Right lobe of liver (tissue), 6 donors: ENCODE data around the gene PHF20. TPM values are rescaled to one million over a fixed set of nuclear protein-coding genes. Genes with fewer than 3 reads are reported as not detected.
"Not testable (repeated sequence)": the region's sequence is repeated elsewhere in the genome, so short reads cannot be mapped to it uniquely, and the experiment has no call there.

Source experiments
- ATAC-seq, 4 donors: fragments of 200-7000 bp; cut with Tn5 transposase; one replicate each; pipeline ENCODE4 v1.9.1; 2020; ENCODE audit warnings: mild to moderate bottlenecking in 4 of 4, moderate library complexity in 4 of 4
- DNase-seq, 3 donors: peaks; one replicate each; pipeline ENCODE4 v3.0.0-alpha.2; 2020
- H3K27ac ChIP-seq, 3 donors: fragments of 200-600 bp; one replicate each; pipeline ENCODE4 v1.8.0; 2022
- H3K27me3 ChIP-seq, 2 donors: fragments of 200-600 bp; one replicate each; pipeline ENCODE4 v1.8.0; 2022
- H3K36me3 ChIP-seq, 4 donors: fragments of 200-600 bp; sonication (generic) in 1 of 4; one replicate each; pipeline versions ENCODE4 v1.5.1 to v1.8.0; 2017 to 2022; ENCODE audit warnings: control low read depth in 1 of 4
- H3K4me1 ChIP-seq, 4 donors: fragments of 200-600 bp; sonication (generic) in 1 of 4; one replicate each; pipeline versions ENCODE4 v1.5.1 to v1.8.0; 2017 to 2022; ENCODE audit warnings: control low read depth in 1 of 4
- H3K4me3 ChIP-seq, 3 donors: fragments of 200-600 bp; one replicate each; pipeline ENCODE4 v1.8.0; 2022
- H3K9me3 ChIP-seq, 4 donors: fragments of 200-600 bp; sonication (generic) in 1 of 4; one replicate each; pipeline versions ENCODE4 v1.5.1 to v1.8.0; 2017 to 2022; ENCODE audit warnings: control low read depth in 1 of 4
- POLR2A ChIP-seq: fragments of 450-650 bp; IDR thresholded peaks from one replicate; pipeline ENCODE4 v1.6.1; 2017; ENCODE audit warnings: antibody characterized with exemption, mild to moderate bottlenecking
- WGBS: methylation state at CpG from one replicate; pipeline ENCODE4 v1.1.6; 2018; ENCODE audit warnings: low coverage, low lambda C conversion rate; ENCODE audit not compliant: insufficient coverage; ENCODE audit errors: missing lambda C conversion rate; 5-methylcytosine and 5-hydroxymethylcytosine counted together
- intact Hi-C, 2 donors: fragments of 100-400 bp; cut with DNase I; formaldehyde crosslinking; loops; one replicate each; pipeline versions ENCODE4 v1.11.2 to v1.14.1; 2022
- total RNA-seq, 6 experiments: library from RNA; depleted of rRNA in 2 of 6; stranded (reverse); fragments of >200 nt in 2 of 6; fragmentation: NEBNext Ultra II Directional in 3 of 6; extraction: Animal tissue kit (Norgen Biotek cat#: 25700) in 3 of 6; gene quantifications; one replicate each; pipeline versions ENCODE4 v1.1.0 to v1.2.4, GENCODE V29; 2016 to 2023
- TF ChIP-seq, protein P1 (sequence below), 4 donors: fragments of 200-600 bp in 3 of 4; fragments of 450-650 bp in 1 of 4; IDR thresholded peaks; one replicate each; pipeline versions ENCODE4 v1.5.1 to v1.8.0; 2016 to 2022; ENCODE audit warnings: antibody characterized with exemption in 4 of 4, mild to moderate bottlenecking in 2 of 4
- donor health status: DM: no; HTN: yes; CAD: no.
- donor health status: DM: no; HTN: no; CAD: no.
- donor health status: DM: no; HTN: no; CAD: no.
- donor health status: DM: no; HTN: yes; CAD: no.
- donor health status: DM: no; HTN: yes; CAD: no.

PHF20 gene
- total RNA-seq, 6 experiments from 2014 or later = 9.3 to 16.7 (median 14.5) TPM

DNA sequence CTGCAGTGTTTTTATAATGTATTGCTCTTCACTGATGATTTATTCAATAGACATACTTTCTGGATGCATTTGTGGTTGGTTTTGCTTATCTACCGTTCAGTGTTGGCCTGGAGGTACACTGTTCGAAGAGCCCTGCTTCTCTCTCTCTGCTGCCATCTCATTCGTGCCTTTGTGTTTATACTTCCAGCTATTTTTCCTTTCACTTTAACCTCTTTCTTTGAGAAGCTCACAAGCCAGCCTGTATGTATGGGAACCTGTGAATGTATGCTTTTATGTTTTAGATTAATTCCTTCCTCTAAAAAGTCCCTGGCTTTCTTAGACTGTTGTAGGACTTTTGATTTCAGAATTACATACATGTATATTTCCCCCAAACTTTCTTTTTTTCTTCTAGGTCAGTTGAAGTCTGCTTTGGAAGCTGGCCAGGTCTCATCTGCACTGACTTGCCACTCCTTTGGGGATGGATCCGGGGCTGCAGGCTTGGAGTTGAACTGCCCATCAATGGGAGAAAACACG lies 99.5 kb downstream of the PHF20 start:
- Histone ChIP-seq H3K4me1 (no peaks in the 10 kb centered on the region), H3K9me3 (no peaks in the 10 kb centered on the region), H3K27ac (no peak overlapping the region), H3K4me3 (no peak overlapping the region), H3K36me3 (no peaks in the 10 kb centered on the region), H3K27me3 (no peaks in the 10 kb centered on the region)
- intact Hi-C loops = no loop called here
- DNase-seq = no peak
- WGBS = 45% methylated on average over 5 of the region's 5 CpGs
- TF ChIP-seq POLR2A = no peak
- ATAC-seq = peak; percentile 46 to 72 (median 63)

DNA sequence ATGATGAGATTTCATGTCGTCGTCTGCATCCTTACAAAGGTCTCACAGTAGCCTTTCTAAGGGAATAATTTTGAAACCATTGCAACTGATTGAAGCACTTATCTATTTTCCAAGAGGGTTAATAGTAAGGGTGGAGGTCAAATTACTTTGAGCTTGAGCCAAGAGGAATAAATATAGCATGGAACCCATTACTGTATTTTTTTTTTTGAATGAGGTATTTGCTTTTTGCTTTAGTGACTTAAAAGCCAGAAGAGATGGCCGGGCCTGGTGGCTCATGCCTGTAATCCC lies 104.2 kb downstream of the PHF20 start:
- intact Hi-C loops = no loop called here
- Histone ChIP-seq H3K36me3 (no peaks in the 10 kb centered on the region), H3K27me3 (no peaks in the 10 kb centered on the region), H3K4me1 (no peaks in the 10 kb centered on the region), H3K27ac (no peak overlapping the region), H3K4me3 (no peak overlapping the region), H3K9me3 (no peaks in the 10 kb centered on the region)
- WGBS = 88% methylated on average over 3 of the region's 3 CpGs
- TF ChIP-seq, protein P1, sequence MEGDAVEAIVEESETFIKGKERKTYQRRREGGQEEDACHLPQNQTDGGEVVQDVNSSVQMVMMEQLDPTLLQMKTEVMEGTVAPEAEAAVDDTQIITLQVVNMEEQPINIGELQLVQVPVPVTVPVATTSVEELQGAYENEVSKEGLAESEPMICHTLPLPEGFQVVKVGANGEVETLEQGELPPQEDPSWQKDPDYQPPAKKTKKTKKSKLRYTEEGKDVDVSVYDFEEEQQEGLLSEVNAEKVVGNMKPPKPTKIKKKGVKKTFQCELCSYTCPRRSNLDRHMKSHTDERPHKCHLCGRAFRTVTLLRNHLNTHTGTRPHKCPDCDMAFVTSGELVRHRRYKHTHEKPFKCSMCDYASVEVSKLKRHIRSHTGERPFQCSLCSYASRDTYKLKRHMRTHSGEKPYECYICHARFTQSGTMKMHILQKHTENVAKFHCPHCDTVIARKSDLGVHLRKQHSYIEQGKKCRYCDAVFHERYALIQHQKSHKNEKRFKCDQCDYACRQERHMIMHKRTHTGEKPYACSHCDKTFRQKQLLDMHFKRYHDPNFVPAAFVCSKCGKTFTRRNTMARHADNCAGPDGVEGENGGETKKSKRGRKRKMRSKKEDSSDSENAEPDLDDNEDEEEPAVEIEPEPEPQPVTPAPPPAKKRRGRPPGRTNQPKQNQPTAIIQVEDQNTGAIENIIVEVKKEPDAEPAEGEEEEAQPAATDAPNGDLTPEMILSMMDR (IDR thresholded peaks at IDR 0.05) = no peak
- no peak for TF ChIP-seq POLR2A
- DNase-seq (no peak), ATAC-seq (no peak)

DNA sequence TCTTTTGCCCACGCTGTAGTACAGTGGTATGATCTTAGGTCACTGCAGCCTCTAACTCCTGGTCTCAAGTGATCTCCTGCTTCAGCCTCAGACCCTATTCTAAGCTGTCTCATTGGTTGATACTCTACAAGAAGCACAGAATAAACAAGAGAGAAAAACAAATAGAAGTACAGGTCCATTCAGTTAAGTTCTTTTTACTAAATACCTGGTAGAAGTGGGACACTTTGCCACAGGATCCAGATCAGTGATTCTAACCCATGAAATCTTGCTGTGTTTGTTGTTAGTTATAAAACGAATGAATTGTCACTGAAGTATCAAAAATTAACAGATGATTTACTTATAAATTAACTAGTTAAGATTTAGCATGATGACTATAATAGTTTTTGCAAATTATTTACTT lies 105.8 kb downstream of the PHF20 start:
- H3K4me3 ChIP-seq = no peak overlapping the region
- ATAC-seq (no peak), DNase-seq (no peak)
- WGBS = 94% methylated on average over 2 of the region's 2 CpGs
- H3K27ac ChIP-seq = no peak overlapping the region
- H3K27me3 ChIP-seq = no peaks in the 10 kb centered on the region
- H3K36me3 ChIP-seq = no peaks in the 10 kb centered on the region
- no peaks in the 10 kb centered on the region for H3K4me1 ChIP-seq
- H3K9me3 ChIP-seq = no peaks in the 10 kb centered on the region
- TF ChIP-seq, protein P1 (IDR thresholded peaks at IDR 0.05) = no peak
- no peak for TF ChIP-seq POLR2A
- intact Hi-C loops = no loop called here

DNA sequence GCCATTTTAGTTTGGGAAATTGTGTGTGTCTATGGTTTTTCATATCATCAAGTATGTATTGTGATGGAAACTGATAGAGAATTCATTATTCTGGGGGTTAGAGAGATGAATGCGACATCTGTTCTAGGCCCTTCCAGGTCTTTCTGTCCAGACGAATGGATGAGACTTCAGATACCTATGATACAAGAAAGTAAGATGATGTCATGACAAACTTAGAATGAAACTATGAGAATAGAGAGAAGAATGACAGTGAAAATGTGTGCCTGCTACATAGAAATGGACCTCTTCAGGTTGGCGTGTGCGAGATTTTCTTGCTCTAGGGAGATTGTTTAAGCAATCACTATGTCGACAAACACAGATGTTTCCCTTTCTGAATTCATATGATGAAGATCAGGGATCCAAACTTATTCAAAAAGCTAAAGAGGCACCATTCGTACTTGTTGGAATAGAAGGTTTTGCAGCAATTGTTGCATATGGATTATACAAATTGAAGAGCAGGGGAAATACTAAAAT lies 106.4 kb downstream of the PHF20 start:
- TF ChIP-seq, protein P1 (IDR thresholded peaks at IDR 0.05) = no peak
- no peak for TF ChIP-seq POLR2A
- Histone ChIP-seq H3K4me1 (no peaks in the 10 kb centered on the region), H3K36me3 (no peaks in the 10 kb centered on the region), H3K4me3 (no peak overlapping the region), H3K27ac (no peak overlapping the region), H3K27me3 (no peaks in the 10 kb centered on the region), H3K9me3 (no peaks in the 10 kb centered on the region)
- WGBS = 77% methylated on average over 5 of the region's 6 CpGs
- DNase-seq (no peak), ATAC-seq (no peak)
- intact Hi-C loops = no loop called here

DNA sequence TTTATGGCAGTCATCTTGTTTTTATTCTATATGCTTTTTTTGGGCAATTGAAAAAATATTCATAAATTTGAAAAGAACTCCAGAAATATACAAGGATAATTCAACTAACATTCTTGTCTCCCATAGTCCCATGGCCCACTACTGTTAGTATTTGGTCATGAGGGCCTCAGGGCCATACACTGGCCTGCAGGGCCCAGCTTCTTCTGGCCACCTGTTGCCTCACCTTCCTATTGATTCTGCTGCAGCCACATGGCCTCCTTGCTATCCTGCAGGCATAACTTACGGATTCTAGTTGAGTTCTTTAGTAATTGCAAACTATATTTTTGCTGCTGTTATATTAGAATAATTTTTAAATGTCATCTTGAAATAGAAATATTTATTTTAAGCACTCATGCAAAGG lies 109.9 kb downstream of the PHF20 start:
- intact Hi-C loops = loop anchor here (10.0 kb wide), 2 partner anchors 167 to 177 kb away; no protein-coding TSS in a partner anchor
- WGBS = 100% methylated on average over 1 of the region's 1 CpG
- no peak for DNase-seq
- H3K27me3 ChIP-seq = no peaks in the 10 kb centered on the region
- no peaks in the 10 kb centered on the region for H3K36me3 ChIP-seq
- H3K4me1 ChIP-seq = no peaks in the 10 kb centered on the region
- no peak overlapping the region for H3K27ac ChIP-seq
- no peak for TF ChIP-seq POLR2A
- TF ChIP-seq, protein P1 (IDR thresholded peaks at IDR 0.05) = no peak
- H3K9me3 ChIP-seq = no peaks in the 10 kb centered on the region
- no peak overlapping the region for H3K4me3 ChIP-seq
- ATAC-seq = no peak

DNA sequence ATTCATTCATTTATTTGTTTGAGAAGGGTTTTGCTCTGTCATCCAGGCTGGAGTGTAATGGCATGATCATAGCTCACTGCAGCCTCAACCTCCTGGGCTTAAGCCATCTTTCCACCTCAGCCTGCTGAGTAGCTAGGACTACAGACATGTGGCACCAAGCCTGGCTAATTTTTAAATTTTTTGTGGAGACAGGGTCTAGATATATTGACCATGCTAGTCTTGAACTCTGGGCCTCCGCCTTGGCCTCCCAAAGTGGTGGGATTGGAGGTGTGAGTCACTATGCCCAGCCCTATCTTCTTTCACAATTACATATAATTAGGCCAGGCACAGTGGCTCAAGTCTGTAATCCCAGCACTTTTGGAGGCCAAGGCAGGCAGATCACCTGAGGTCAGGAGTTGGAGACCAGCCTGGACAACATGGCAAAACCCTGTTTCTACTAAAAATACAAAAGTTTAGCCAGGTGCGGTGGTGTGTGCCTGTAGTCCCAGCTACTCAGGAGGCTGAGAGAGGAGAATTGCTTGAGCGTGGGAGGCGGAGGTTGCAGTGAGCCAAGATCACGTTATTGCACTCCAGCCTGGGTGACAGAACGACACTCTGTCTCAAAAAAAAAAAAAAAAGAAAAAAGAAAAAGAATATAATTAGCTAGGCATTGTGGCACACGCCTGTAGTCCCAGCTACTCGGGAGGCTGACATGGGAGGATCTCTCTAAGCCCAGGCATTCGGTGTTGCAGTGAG lies 110.8 kb downstream of the PHF20 start:
- not testable (repeated sequence) for ATAC-seq, H3K4me3 ChIP-seq, DNase-seq, H3K9me3 ChIP-seq, H3K4me1 ChIP-seq, H3K36me3 ChIP-seq, H3K27ac ChIP-seq, H3K27me3 ChIP-seq
- intact Hi-C loops = loop anchor here (10.0 kb wide), 2 partner anchors 168 to 178 kb away; no protein-coding TSS in a partner anchor
- 96% methylated on average over 9 of the region's 9 CpGs for WGBS
